RWPE2 (cell line): ENCODE measurements around the gene MAP2K2.

ENCODE experiments used
- ATAC-seq: fragments of 200-7000 bp; cut with Tn5 transposase; 3 replicates; pipeline ENCODE4 v1.9.1; 2021; ENCODE audit warnings: low read depth
- DNase-seq: peaks from one replicate; pipeline ENCODE4 v3.0.0-alpha.2; 2020; ENCODE audit warnings: low spot score
- H3K27ac ChIP-seq: fragments of 450-650 bp; 2 replicates; pipeline ENCODE4 v1.5.1; 2017; ENCODE audit warnings: mild to moderate bottlenecking; ENCODE audit not compliant: poor library complexity, severe bottlenecking
- H3K27me3 ChIP-seq: fragments of 250-450 bp; sonication (Bioruptor Pico); 2 replicates; pipeline ENCODE4 v1.5.1; 2021; ENCODE audit warnings: mild to moderate bottlenecking, moderate library complexity; ENCODE audit not compliant: insufficient read depth, poor library complexity, severe bottlenecking
- H3K36me3 ChIP-seq: fragments of 250-450 bp; sonication (Bioruptor Pico); 2 replicates; pipeline ENCODE4 v1.5.1; 2020; ENCODE audit warnings: low read depth, mild to moderate bottlenecking, moderate library complexity
- H3K4me1 ChIP-seq: fragments of 250-450 bp; sonication (Bioruptor Pico); 2 replicates; pipeline ENCODE4 v1.5.1; 2021; ENCODE audit warnings: mild to moderate bottlenecking, moderate library complexity; ENCODE audit not compliant: insufficient read depth, poor library complexity, severe bottlenecking
- H3K4me3 ChIP-seq: fragments of 250-450 bp; sonication (Bioruptor Pico); 2 replicates; pipeline ENCODE4 v1.5.1; 2021; ENCODE audit warnings: mild to moderate bottlenecking, moderate library complexity; ENCODE audit not compliant: severe bottlenecking
- H3K9me3 ChIP-seq: fragments of 250-450 bp; sonication (Bioruptor Pico); 2 replicates; pipeline ENCODE4 v1.5.1; 2021; ENCODE audit warnings: mild to moderate bottlenecking, moderate library complexity; ENCODE audit not compliant: severe bottlenecking
- TF ChIP-seq, protein P1 (sequence below): fragments of 450-650 bp; IDR thresholded peaks from one replicate; pipeline ENCODE4 v1.5.1; 2017; ENCODE audit warnings: mild to moderate bottlenecking, moderate library complexity; ENCODE audit not compliant: poor library complexity, severe bottlenecking

MAP2K2 gene

GRCh38 chr19:4055209-4055552 is 68.7 kb downstream of the MAP2K2 start:
- Histone ChIP-seq H3K27me3 (no peaks in the 10 kb centered on the region), H3K36me3 (peaks cover 58% of the 10 kb centered on the region), H3K4me3 (no peak overlapping the region), H3K9me3 (no peaks in the 10 kb centered on the region), H3K4me1 (peaks cover 42% of the 10 kb centered on the region), H3K27ac (no peak overlapping the region)
- TF ChIP-seq, protein P1, sequence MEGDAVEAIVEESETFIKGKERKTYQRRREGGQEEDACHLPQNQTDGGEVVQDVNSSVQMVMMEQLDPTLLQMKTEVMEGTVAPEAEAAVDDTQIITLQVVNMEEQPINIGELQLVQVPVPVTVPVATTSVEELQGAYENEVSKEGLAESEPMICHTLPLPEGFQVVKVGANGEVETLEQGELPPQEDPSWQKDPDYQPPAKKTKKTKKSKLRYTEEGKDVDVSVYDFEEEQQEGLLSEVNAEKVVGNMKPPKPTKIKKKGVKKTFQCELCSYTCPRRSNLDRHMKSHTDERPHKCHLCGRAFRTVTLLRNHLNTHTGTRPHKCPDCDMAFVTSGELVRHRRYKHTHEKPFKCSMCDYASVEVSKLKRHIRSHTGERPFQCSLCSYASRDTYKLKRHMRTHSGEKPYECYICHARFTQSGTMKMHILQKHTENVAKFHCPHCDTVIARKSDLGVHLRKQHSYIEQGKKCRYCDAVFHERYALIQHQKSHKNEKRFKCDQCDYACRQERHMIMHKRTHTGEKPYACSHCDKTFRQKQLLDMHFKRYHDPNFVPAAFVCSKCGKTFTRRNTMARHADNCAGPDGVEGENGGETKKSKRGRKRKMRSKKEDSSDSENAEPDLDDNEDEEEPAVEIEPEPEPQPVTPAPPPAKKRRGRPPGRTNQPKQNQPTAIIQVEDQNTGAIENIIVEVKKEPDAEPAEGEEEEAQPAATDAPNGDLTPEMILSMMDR, result no peak
- ATAC-seq, result no peak
- DNase-seq, result peak; percentile 54

DNA sequence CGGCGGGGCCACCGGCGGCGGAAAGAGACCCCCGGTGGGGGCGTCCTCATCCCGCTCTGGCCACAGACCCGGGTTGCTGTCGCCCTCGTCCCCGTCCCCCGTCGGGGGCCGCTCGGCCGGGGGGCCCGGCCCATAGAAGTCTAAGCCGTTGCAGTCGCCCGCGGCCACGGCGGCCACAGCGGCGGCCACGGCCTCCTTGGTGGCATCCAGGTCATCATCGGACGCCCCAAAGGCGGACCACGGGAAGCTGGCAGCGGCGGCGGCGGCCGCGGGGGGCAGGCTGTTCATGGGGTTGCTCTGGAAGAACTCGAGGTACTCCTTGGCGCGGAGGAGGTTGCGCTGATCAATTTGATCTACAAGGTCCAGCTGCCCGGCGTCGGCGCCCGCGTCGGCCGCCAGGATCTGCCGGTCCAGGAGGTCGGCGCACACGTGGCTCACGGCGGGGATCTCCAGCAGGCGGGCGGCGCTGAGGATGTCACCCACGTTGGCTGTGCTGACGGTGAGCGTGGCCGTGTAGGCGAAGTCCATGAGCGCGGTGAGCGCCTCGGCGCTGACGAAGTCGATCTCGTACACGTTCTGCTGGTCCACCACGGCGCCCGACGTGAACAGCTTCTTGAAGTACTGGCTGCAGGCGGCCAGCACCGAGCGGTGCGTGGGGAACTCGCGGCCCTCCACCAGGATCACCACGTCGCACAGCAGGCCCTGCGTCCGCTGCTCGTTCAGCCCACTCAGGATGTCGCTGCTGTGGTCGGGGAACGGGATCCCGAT is 69.3 kb downstream of the MAP2K2 start:
- no peak overlapping the region for H3K27ac ChIP-seq
- peaks cover 42% of the 10 kb centered on the region for H3K4me1 ChIP-seq
- TF ChIP-seq, protein P1, result no peak
- no peaks in the 10 kb centered on the region for H3K27me3 ChIP-seq
- DNase-seq (peak; percentile 57), ATAC-seq (no peak)
- H3K9me3 ChIP-seq, result no peaks in the 10 kb centered on the region
- H3K36me3 ChIP-seq, result peaks cover 64% of the 10 kb centered on the region
- no peak overlapping the region for H3K4me3 ChIP-seq

- DNase-seq (no peak), ATAC-seq (no peak)
- Histone ChIP-seq H3K4me1 (peaks cover 33% of the 10 kb centered on the region), H3K9me3 (no peaks in the 10 kb centered on the region), H3K4me3 (no peak overlapping the region), H3K27ac (peak overlapping the region; percentile 86), H3K27me3 (no peaks in the 10 kb centered on the region), H3K36me3 (peaks cover 69% of the 10 kb centered on the region)
- TF ChIP-seq, protein P1, result no peak
These were observed 70.2 kb downstream of the MAP2K2 start for GRCh38 chr19:4053423-4054324.

GRCh38 chr19:4052993-4053422 is 70.9 kb downstream of the MAP2K2 start:
- H3K36me3 ChIP-seq, result peaks cover 76% of the 10 kb centered on the region
- peak overlapping the region; percentile 86 for H3K27ac ChIP-seq
- H3K4me1 ChIP-seq, result peaks cover 26% of the 10 kb centered on the region
- H3K27me3 ChIP-seq, result no peaks in the 10 kb centered on the region
- TF ChIP-seq, protein P1, result no peak
- DNase-seq (no peak), ATAC-seq (peak; percentile 13)
- H3K9me3 ChIP-seq, result no peaks in the 10 kb centered on the region
- no peak overlapping the region for H3K4me3 ChIP-seq
